Pericardium fibroblast (primary cell): ENCODE results near the gene IFITM10. TPM values are rescaled to one million over a fixed set of nuclear protein-coding genes. Genes with fewer than 3 reads are reported as not detected.

Experiments
- total RNA-seq: library from RNA; depleted of rRNA; stranded (reverse); fragments of >200 nt; gene quantifications from 2 replicates; pipeline ENCODE4 v1.2.3, GENCODE V29; 2015

Gene IFITM10
- total RNA-seq: 0.51 and 0.82 TPM in 2 replicates

DNA sequence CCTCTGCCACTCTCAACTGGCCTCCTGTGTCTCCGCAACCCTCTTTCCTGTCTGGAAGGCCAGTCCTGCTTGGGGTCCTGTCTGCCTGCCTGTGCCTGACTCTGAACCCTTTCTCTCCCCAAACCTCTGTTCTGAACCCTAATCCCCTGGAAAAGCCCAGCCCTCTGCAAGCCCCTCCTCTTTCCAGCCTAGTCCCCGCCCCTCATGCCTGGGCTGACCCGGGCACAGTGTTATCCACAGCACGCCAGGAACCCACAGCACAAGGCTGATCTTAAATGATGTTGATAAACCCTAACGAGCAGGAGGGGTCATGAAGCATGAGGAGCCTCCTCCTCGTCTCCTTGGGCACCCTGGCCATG lies at the start of gene IFITM10:
Gene IFITM10, minus strand, starts transcription at position 115 of the 359 bp plus-strand sequence. CDS start 153 bp downstream, outside the sequence.

DNA sequence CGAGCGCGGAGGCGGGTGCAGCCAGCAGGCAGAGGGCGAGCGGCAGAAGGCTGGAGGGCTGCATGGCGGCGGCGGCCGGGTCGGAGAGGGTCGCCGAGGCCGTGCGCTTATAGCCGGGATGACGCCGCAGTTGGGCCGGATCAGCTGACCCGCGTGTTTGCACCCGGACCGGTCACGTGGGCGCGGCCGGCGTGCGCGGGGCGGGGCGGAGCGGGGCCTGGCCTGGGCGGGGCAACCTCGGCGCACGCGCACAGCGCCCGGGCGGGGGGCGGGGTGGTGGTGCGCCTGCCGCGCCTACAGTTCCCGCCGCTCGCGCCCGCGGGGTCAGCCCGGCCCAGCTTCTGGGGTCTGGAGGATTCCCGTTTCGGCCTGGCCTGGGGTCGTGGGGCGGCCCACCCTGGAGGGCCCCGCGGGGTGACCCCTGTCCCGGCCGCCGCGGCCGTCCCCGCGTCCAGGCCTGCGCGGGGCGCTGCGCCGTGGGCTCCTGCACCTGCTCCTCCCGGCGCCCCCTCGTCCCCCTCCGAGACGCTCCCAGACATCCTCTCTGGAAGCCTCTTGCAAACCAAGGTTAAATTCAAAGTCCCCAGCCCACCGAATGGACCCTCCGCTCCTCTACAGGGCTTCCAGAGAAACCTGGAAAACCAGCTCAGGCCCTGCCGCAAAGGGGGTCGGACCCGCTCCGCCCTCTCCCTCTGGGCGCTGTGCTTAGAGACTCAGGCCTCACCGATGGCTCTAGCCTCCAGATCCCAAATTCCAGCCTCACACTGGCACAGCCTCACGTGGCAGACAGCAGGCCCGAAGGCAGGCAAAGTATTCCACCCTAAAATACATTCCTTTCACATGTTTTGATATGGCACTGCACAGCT lies 13.6 kb upstream of the IFITM10 start, which contains the start of gene CTSD:
Gene CTSD, minus strand, starts transcription at position 132 of the 866 bp plus-strand sequence. Its CDS starts 68 bp downstream, at position 64.

DNA sequence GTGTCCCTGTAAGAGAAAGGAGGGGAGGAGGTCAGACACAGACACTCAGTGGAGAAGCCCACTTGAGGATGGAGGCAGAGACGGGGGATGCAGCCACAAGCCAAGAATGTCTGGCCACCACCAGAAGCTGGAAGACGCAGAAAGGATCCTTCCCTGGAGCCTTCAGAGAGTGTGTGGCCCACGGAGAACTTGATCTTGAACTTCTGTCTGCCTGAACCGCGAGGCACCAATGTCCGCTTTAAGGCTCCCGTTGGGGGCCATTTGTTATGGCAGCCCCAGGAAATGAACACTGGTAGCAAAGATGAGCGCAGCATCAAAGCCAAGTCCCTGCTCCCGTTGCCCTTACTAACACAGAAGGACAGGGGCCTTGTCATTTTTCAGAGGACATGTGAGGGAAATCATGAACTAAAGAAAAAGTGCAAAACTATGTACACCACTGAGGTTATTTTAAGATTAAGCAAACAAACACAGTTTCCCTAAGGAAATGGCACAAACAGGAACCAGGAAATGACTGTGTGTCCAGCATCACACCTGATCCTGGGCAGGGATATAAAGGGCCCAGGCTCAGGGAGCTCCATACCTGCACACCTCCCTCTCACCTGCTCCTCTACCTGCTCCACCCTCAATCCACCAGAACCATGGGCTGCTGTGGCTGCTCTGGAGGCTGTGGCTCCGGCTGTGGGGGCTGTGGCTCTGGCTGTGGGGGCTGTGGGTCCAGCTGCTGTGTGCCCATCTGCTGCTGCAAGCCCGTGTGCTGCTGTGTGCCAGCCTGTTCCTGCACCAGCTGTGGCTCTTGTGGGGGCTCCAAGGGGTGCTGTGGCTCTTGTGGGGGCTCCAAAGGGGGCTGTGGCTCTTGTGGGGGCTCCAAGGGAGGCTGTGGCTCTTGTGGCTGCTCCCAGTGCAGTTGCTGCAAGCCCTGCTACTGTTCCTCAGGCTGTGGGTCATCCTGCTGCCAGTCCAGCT lies 53.5 kb downstream of the IFITM10 start, which contains the start of gene KRTAP5-6:
Gene KRTAP5-6, plus strand, starts transcription at position 588 of the 963 bp plus-strand sequence. Its CDS starts 51 bp downstream, at position 639.

Other genes with a start within 250 kb of the IFITM10 start
- gene DUSP8, start 178.3 kb downstream of the IFITM10 start, total RNA-seq: 0.70 TPM in 1 of 2 replicates, not detected in the other
- not detected in 2 replicates for gene KRTAP5-1, start 165.3 kb downstream of the IFITM10 start, total RNA-seq
- gene KRTAP5-2, start 152.3 kb downstream of the IFITM10 start, total RNA-seq: not detected in 2 replicates
- gene KRTAP5-3, start 142.1 kb downstream of the IFITM10 start, total RNA-seq: not detected in 2 replicates
- not detected in 2 replicates for gene KRTAP5-4, start 128.5 kb downstream of the IFITM10 start, total RNA-seq
- gene KRTAP5-5, start 120.8 kb downstream of the IFITM10 start, total RNA-seq: not detected in 2 replicates
- not detected in 2 replicates for gene KRTAP5-6, start 53.4 kb downstream of the IFITM10 start, total RNA-seq
- 453 and 464 TPM in 2 replicates for gene CTSD, start 13.3 kb upstream of the IFITM10 start, total RNA-seq
- 0.35 TPM in 1 of 2 replicates, not detected in the other for gene SYT8, start 84.4 kb upstream of the IFITM10 start, total RNA-seq
- gene TNNI2, start 88.4 kb upstream of the IFITM10 start, total RNA-seq: 0.94 TPM in 1 of 2 replicates, not detected in the other
- gene LSP1, start 102.5 kb upstream of the IFITM10 start, total RNA-seq: 29.5 and 34.2 TPM in 2 replicates
- not detected in 2 replicates for gene PRR33, start 141.3 kb upstream of the IFITM10 start, total RNA-seq
- gene TNNT3, start 169.1 kb upstream of the IFITM10 start, total RNA-seq: 12.3 and 28.9 TPM in 2 replicates
- gene MRPL23, start 196.7 kb upstream of the IFITM10 start, total RNA-seq: 63.6 and 67.1 TPM in 2 replicates
- gene H19, start 247.2 kb upstream of the IFITM10 start, total RNA-seq: 18,433 and 25,558 TPM in 2 replicates